Measurements from ENCODE around the gene HNMT.

DNA sequence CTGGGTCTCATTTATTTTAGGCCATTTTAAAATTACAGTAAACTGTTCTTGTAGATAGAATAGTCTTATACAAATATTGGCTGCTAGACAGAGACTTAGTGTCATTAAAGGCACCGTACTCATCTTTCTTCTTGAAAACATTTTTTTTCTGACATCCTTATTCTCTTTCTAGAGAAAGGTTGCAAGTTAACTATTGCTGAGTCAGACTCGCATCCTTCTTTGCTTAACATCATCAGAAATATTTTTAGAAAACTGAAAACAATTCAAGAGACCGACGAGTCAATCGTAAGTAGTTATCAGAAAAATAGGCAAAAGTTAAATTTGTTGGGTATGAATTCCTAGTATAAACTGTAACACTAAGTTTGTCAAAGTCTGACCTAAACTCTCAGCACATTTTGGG, 72.2 kb downstream of the HNMT start:
- TF ChIP-seq, protein P1, sequence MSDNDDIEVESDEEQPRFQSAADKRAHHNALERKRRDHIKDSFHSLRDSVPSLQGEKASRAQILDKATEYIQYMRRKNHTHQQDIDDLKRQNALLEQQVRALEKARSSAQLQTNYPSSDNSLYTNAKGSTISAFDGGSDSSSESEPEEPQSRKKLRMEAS (IDR thresholded peaks at IDR 0.05), result no peak
- no peak for TF ChIP-seq SP1 (IDR thresholded peaks at IDR 0.05; ENCODE audit: low read depth, low read length)
